GM20431 (cell line): Measurements from ENCODE around the gene ENG.
"Not testable (repeated sequence)": the region's sequence is repeated elsewhere in the genome, so short reads cannot be mapped to it uniquely, and the experiment has no call there.

Experiments
- in situ Hi-C: fragments of 300-500 bp; cut with MseI, MboI; formaldehyde crosslinking; loops from one replicate; pipeline ENCODE4 v1.15.0; 2020; ENCODE audit warnings: low sequenced_read_pairs; ENCODE audit not compliant: unreplicated experiment

The ENG gene

GRCh38 chr9:127878652-127879390, 24.4 kb upstream of the ENG start:
- in situ Hi-C loops: no loop called here

- in situ Hi-C loops: no loop called here
Observed at GRCh38 chr9:127878001-127878651, 23.7 kb upstream of the ENG start.

- in situ Hi-C loops: no loop called here
Observed at GRCh38 chr9:127877566-127877998, 23.1 kb upstream of the ENG start, which contains the start of gene AK1. Gene AK1, minus strand, starts transcription at chr9:127877675. Its CDS starts 3,058 bp downstream, at chr9:127874617.

GRCh38 chr9:127876764-127877562, 22.5 kb upstream of the ENG start:
- in situ Hi-C loops: no loop called here

- in situ Hi-C loops: no loop called here
Observed at GRCh38 chr9:127876026-127876763, 21.7 kb upstream of the ENG start.

GRCh38 chr9:127875306-127875966, 21.0 kb upstream of the ENG start:
- in situ Hi-C loops: no loop called here

- in situ Hi-C loops: no loop called here
Observed at GRCh38 chr9:127874301-127875221, 20.1 kb upstream of the ENG start.

GRCh38 chr9:127873886-127874285, 19.4 kb upstream of the ENG start:
- in situ Hi-C loops: no loop called here

- in situ Hi-C loops: no loop called here
Observed at GRCh38 chr9:127873223-127873691, 18.8 kb upstream of the ENG start.

GRCh38 chr9:127872369-127873222, 18.1 kb upstream of the ENG start:
- in situ Hi-C loops: no loop called here

GRCh38 chr9:127871531-127871930, 17.1 kb upstream of the ENG start:
- in situ Hi-C loops: no loop called here

- in situ Hi-C loops: no loop called here
Observed at GRCh38 chr9:127870887-127871286, 16.4 kb upstream of the ENG start.

- in situ Hi-C loops: not testable (repeated sequence)
Observed at GRCh38 chr9:127870153-127870491, 15.7 kb upstream of the ENG start.

GRCh38 chr9:127869310-127870152, 15.1 kb upstream of the ENG start:
- in situ Hi-C loops: no loop called here

GRCh38 chr9:127868278-127868902, 13.9 kb upstream of the ENG start:
- in situ Hi-C loops: no loop called here
